CD4-positive, alpha-beta T cell treated with Interleukin-2 at 100 ng/mL for 4 hours (primary cell): ENCODE data around the gene MYT1.
"Not testable (repeated sequence)": the region's sequence is repeated elsewhere in the genome, so short reads cannot be mapped to it uniquely, and the experiment has no call there.

ENCODE experiments used
- DNase-seq: peaks from one replicate; pipeline ENCODE4 v3.0.0-alpha.2; 2020; ENCODE audit warnings: low spot score

Gene MYT1

GRCh38 chr20:64232794-64233193 lies 68.5 kb downstream of the MYT1 start:
- DNase-seq: no peak

- DNase-seq: no peak
These were observed 69.5 kb downstream of the MYT1 start for GRCh38 chr20:64233725-64234124.

GRCh38 chr20:64234291-64234791 lies 70.1 kb downstream of the MYT1 start:
- no peak for DNase-seq

GRCh38 chr20:64234921-64235565 lies 70.8 kb downstream of the MYT1 start:
- not testable (repeated sequence) for DNase-seq

- no peak for DNase-seq
These were observed 72.2 kb downstream of the MYT1 start for GRCh38 chr20:64236137-64237088.

GRCh38 chr20:64237316-64237715 lies 73.1 kb downstream of the MYT1 start:
- DNase-seq: no peak

GRCh38 chr20:64238115-64238825 lies 74.0 kb downstream of the MYT1 start:
- DNase-seq: no peak

- no peak for DNase-seq
These were observed 74.7 kb downstream of the MYT1 start for GRCh38 chr20:64238851-64239387.

GRCh38 chr20:64239449-64240242 lies 75.4 kb downstream of the MYT1 start:
- no peak for DNase-seq

- DNase-seq: no peak
These were observed 76.2 kb downstream of the MYT1 start for GRCh38 chr20:64240243-64241015.

GRCh38 chr20:64241061-64241460 lies 76.8 kb downstream of the MYT1 start:
- DNase-seq: no peak

GRCh38 chr20:64242003-64242796 lies 77.9 kb downstream of the MYT1 start:
- no peak for DNase-seq

- no peak for DNase-seq
These were observed 78.7 kb downstream of the MYT1 start for GRCh38 chr20:64242797-64243475.

GRCh38 chr20:64244281-64244805 lies 80.1 kb downstream of the MYT1 start:
- no peak for DNase-seq

GRCh38 chr20:64244870-64245603 lies 80.8 kb downstream of the MYT1 start:
- no peak for DNase-seq

GRCh38 chr20:64245746-64246595 lies 81.7 kb downstream of the MYT1 start:
- DNase-seq: no peak

GRCh38 chr20:64246616-64247306 lies 82.5 kb downstream of the MYT1 start:
- DNase-seq: no peak
